ENCODE results near the gene MAF. TPM values are rescaled to one million over a fixed set of nuclear protein-coding genes. Genes with fewer than 3 reads are reported as not detected.

Gene MAF
- total and polyA plus RNA-seq, 2 of the 13 experiments (the other 11 are each of a cell fraction or from before 2014, with no cell fraction given): 0.07 to 0.31 TPM

DNA sequence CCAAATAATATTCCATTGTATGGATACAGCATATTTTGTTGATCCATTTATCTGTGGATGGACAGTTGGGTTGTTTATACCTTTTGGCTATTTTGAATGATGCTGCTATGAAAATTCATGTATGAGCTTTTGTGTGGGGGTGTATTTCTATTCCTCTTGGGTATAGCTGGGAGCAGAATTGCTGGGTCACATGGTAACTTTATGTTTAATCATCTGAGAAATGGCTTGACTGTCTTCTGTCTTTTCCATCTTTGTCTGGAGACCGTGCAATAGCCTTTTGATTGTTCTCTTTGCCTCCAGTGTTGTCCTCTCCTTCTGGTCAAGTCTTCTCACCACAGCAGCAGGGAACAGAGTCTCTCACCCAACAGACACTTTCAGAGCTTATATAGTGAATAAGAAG lies 20.5 kb upstream of the MAF start (continued):
- TF ChIP-seq, protein P1, sequence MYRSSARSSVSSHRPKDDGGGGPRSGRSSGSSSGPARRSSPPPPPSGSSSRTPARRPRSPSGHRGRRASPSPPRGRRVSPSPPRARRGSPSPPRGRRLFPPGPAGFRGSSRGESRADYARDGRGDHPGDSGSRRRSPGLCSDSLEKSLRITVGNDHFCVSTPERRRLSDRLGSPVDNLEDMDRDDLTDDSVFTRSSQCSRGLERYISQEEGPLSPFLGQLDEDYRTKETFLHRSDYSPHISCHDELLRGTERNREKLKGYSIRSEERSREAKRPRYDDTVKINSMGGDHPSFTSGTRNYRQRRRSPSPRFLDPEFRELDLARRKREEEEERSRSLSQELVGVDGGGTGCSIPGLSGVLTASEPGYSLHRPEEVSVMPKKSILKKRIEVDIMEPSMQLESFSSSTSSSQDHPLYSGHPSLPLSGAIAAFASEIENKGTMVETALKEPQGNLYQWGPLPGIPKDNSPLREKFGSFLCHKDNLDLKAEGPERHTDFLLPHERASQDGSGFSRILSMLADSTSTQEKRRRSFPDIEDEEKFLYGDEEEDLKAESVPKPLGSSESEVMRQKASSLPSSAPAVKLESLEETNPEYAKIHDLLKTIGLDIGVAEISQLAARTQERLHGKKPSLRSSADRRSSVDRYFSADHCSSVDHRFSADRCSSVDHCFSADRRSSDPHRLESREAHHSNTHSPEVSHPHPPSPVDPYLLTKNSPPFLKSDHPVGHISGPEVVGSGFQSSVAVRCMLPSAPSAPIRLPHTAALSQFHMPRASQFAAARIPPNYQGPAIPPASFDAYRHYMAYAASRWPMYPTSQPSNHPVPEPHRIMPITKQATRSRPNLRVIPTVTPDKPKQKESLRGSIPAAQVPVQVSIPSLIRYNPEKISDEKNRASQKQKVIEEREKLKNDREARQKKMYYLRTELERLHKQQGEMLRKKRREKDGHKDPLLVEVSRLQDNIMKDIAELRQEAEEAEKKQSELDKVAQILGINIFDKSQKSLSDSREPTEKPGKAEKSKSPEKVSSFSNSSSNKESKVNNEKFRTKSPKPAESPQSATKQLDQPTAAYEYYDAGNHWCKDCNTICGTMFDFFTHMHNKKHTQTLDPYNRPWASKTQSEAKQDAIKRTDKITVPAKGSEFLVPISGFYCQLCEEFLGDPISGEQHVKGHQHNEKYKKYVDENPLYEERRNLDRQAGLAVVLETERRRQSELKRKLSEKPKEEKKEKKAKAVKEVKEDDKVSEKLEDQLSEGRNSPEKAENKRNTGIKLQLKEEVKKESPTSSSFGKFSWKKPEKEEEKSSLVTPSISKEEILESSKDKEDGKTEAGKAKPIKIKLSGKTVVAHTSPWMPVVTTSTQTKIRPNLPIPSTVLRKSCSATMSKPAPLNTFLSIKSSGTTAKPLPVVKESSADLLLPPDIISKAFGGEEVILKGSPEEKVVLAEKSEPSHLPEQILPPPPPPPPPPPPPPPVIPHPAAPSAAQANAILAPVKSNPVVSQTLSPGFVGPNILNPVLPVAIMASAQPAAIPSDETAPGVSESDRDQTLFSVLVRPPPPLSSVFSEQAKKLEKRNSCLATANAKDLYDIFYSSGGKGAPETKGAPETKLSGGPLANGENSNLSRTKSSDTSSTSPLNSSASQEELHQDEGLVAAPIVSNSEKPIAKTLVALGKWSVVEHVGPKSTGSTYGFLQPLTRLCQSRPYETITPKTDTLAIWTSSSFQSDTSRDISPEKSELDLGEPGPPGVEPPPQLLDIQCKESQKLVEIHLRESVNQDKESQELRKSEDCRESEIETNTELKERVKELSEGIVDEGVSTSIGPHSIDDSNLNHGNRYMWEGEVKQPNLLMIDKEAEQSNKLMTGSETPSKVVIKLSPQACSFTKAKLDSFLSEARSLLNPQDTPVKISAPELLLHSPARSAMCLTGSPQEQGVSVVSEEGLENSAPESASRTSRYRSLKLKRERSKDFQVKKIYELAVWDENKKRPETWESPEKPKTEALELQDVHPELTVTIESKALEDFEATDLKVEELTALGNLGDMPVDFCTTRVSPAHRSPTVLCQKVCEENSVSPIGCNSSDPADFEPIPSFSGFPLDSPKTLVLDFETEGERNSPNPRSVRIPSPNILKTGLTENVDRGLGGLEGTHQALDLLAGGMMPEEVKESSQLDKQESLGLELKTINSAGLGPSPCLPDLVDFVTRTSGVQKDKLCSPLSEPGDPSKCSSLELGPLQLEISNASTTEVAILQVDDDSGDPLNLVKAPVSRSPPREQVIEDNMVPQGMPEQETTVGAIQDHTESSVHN (CRISPR knock-in tag; IDR thresholded peaks at IDR 0.05): no peak
- TF ChIP-seq MYC (CRISPR knock-in tag; IDR thresholded peaks at IDR 0.05; ENCODE audit: borderline replicate concordance) (no peak), KLF15 (CRISPR knock-in tag; IDR thresholded peaks at IDR 0.05; ENCODE audit: borderline replicate concordance) (no peak), ATM (IDR thresholded peaks at IDR 0.05; ENCODE audit: borderline replicate concordance) (no peak), MATR3 (CRISPR knock-in tag; IDR thresholded peaks at IDR 0.05) (no peak), ZNF333 (CRISPR knock-in tag; IDR thresholded peaks at IDR 0.05; ENCODE audit: borderline replicate concordance) (no peak), KLF12 (CRISPR knock-in tag; IDR thresholded peaks at IDR 0.05; ENCODE audit: borderline replicate concordance) (no peak), NR2F2 (IDR thresholded peaks at IDR 0.05; ENCODE audit: borderline replicate concordance, low read depth) (no peak), ZNF607 (CRISPR knock-in tag; IDR thresholded peaks at IDR 0.05; ENCODE audit: borderline replicate concordance) (no peak)
- TF ChIP-seq, protein P2, sequence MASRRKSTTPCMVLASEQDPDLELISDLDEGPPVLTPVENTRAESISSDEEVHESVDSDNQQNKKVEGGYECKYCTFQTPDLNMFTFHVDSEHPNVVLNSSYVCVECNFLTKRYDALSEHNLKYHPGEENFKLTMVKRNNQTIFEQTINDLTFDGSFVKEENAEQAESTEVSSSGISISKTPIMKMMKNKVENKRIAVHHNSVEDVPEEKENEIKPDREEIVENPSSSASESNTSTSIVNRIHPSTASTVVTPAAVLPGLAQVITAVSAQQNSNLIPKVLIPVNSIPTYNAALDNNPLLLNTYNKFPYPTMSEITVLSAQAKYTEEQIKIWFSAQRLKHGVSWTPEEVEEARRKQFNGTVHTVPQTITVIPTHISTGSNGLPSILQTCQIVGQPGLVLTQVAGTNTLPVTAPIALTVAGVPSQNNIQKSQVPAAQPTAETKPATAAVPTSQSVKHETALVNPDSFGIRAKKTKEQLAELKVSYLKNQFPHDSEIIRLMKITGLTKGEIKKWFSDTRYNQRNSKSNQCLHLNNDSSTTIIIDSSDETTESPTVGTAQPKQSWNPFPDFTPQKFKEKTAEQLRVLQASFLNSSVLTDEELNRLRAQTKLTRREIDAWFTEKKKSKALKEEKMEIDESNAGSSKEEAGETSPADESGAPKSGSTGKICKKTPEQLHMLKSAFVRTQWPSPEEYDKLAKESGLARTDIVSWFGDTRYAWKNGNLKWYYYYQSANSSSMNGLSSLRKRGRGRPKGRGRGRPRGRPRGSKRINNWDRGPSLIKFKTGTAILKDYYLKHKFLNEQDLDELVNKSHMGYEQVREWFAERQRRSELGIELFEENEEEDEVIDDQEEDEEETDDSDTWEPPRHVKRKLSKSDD (CRISPR knock-in tag; IDR thresholded peaks at IDR 0.05; ENCODE audit: low read depth): no peak
